ENCODE measurements around the gene ATP5MC2.
"Not testable (repeated sequence)": the region's sequence is repeated elsewhere in the genome, so short reads cannot be mapped to it uniquely, and the experiment has no call there.

The ATP5MC2 gene

GRCh38 chr12:53675701-53676607 is at the start of gene ATP5MC2:
Gene ATP5MC2, minus strand, starts transcription at chr12:53676083. Its CDS starts 3,469 bp downstream, at chr12:53672614.
- Histone ChIP-seq H3K27me3 (ENCODE audit: control insufficient read depth in 2 of 2, insufficient read depth in 2 of 2, low read length in 2 of 2) (peaks cover 0 to 7% of the 10 kb centered on the region in 2 donors), H3K9me3 (ENCODE audit: control insufficient read depth in 2 of 2, low read length in 2 of 2) (no peaks in the 10 kb centered on the region), H3K4me3 (ENCODE audit: low read length in 2 of 2) (peak within 1 kb of the TSS; percentile 96 to 100), H3K27ac (ENCODE audit: low read depth in 2 of 2, low read length in 2 of 2) (peak within 1 kb of the TSS; percentile 92), H3K9ac (ENCODE audit: low read depth in 1 of 2, low read length in 2 of 2) (peak within 1 kb of the TSS; percentile 91), H3K4me1 (ENCODE audit: control insufficient read depth in 2 of 2, insufficient read depth in 2 of 2, low read length in 2 of 2) (peaks cover 16 to 20% of the 10 kb centered on the region in 2 donors), H3K36me3 (ENCODE audit: control insufficient read depth in 2 of 2, insufficient read depth in 2 of 2, low read length in 2 of 2) (peaks cover 12 to 14% of the 10 kb centered on the region in 2 donors)

- no peak overlapping the region for H3K27ac ChIP-seq (ENCODE audit: low read depth in 2 of 2, low read length in 2 of 2)
- H3K4me1 ChIP-seq (ENCODE audit: control insufficient read depth in 2 of 2, insufficient read depth in 2 of 2, low read length in 2 of 2): peaks cover 8 to 13% of the 10 kb centered on the region in 2 donors
- H3K27me3 ChIP-seq (ENCODE audit: control insufficient read depth in 2 of 2, insufficient read depth in 2 of 2, low read length in 2 of 2): no peaks in the 10 kb centered on the region
- no peak overlapping the region for H3K9ac ChIP-seq (ENCODE audit: low read depth in 1 of 2, low read length in 2 of 2)
- no peak overlapping the region for H3K4me3 ChIP-seq (ENCODE audit: low read length in 2 of 2)
- peaks cover 47 to 53% of the 10 kb centered on the region in 2 donors for H3K36me3 ChIP-seq (ENCODE audit: control insufficient read depth in 2 of 2, insufficient read depth in 2 of 2, low read length in 2 of 2)
- no peaks in the 10 kb centered on the region for H3K9me3 ChIP-seq (ENCODE audit: control insufficient read depth in 2 of 2, low read length in 2 of 2)
These were observed 46.7 kb upstream of the ATP5MC2 start for GRCh38 chr12:53722450-53723041.

GRCh38 chr12:53720946-53721345 is 45.1 kb upstream of the ATP5MC2 start:
- peaks cover 2% of the 10 kb centered on the region in 2 donors for H3K4me1 ChIP-seq (ENCODE audit: control insufficient read depth in 2 of 2, insufficient read depth in 2 of 2, low read length in 2 of 2)
- H3K27me3 ChIP-seq (ENCODE audit: control insufficient read depth in 2 of 2, insufficient read depth in 2 of 2, low read length in 2 of 2): no peaks in the 10 kb centered on the region
- H3K27ac ChIP-seq (ENCODE audit: low read depth in 2 of 2, low read length in 2 of 2): no peak overlapping the region
- H3K4me3 ChIP-seq (ENCODE audit: low read length in 2 of 2): no peak overlapping the region
- no peaks in the 10 kb centered on the region for H3K9me3 ChIP-seq (ENCODE audit: control insufficient read depth in 2 of 2, low read length in 2 of 2)
- H3K9ac ChIP-seq (ENCODE audit: low read depth in 1 of 2, low read length in 2 of 2): no peak overlapping the region
- peaks cover 56 to 67% of the 10 kb centered on the region in 2 donors for H3K36me3 ChIP-seq (ENCODE audit: control insufficient read depth in 2 of 2, insufficient read depth in 2 of 2, low read length in 2 of 2)

- Histone ChIP-seq H3K4me3 (ENCODE audit: low read length in 2 of 2) (no peak overlapping the region), H3K9me3 (ENCODE audit: control insufficient read depth in 2 of 2, low read length in 2 of 2) (no peaks in the 10 kb centered on the region), H3K27ac (ENCODE audit: low read depth in 2 of 2, low read length in 2 of 2) (no peak overlapping the region), H3K27me3 (ENCODE audit: control insufficient read depth in 2 of 2, insufficient read depth in 2 of 2, low read length in 2 of 2) (no peaks in the 10 kb centered on the region), H3K4me1 (ENCODE audit: control insufficient read depth in 2 of 2, insufficient read depth in 2 of 2, low read length in 2 of 2) (no peaks in the 10 kb centered on the region), H3K9ac (ENCODE audit: low read depth in 1 of 2, low read length in 2 of 2) (no peak overlapping the region), H3K36me3 (ENCODE audit: control insufficient read depth in 2 of 2, insufficient read depth in 2 of 2, low read length in 2 of 2) (peaks cover 62 to 76% of the 10 kb centered on the region in 2 donors)
These were observed 43.8 kb upstream of the ATP5MC2 start for GRCh38 chr12:53719649-53720048.

- H3K9ac ChIP-seq (ENCODE audit: low read depth in 1 of 2, low read length in 2 of 2); H3K4me1 ChIP-seq (ENCODE audit: control insufficient read depth in 2 of 2, insufficient read depth in 2 of 2, low read length in 2 of 2); H3K27me3 ChIP-seq (ENCODE audit: control insufficient read depth in 2 of 2, insufficient read depth in 2 of 2, low read length in 2 of 2); H3K4me3 ChIP-seq (ENCODE audit: low read length in 2 of 2); H3K9me3 ChIP-seq (ENCODE audit: control insufficient read depth in 2 of 2, low read length in 2 of 2); H3K27ac ChIP-seq (ENCODE audit: low read depth in 2 of 2, low read length in 2 of 2): not testable (repeated sequence)
- peaks cover 60 to 77% of the 10 kb centered on the region in 2 donors for H3K36me3 ChIP-seq (ENCODE audit: control insufficient read depth in 2 of 2, insufficient read depth in 2 of 2, low read length in 2 of 2)
These were observed 42.7 kb upstream of the ATP5MC2 start for GRCh38 chr12:53718567-53718966.

- Histone ChIP-seq H3K4me1 (ENCODE audit: control insufficient read depth in 2 of 2, insufficient read depth in 2 of 2, low read length in 2 of 2) (no peaks in the 10 kb centered on the region), H3K9me3 (ENCODE audit: control insufficient read depth in 2 of 2, low read length in 2 of 2) (no peaks in the 10 kb centered on the region), H3K36me3 (ENCODE audit: control insufficient read depth in 2 of 2, insufficient read depth in 2 of 2, low read length in 2 of 2) (peaks cover 59 to 77% of the 10 kb centered on the region in 2 donors), H3K27ac (ENCODE audit: low read depth in 2 of 2, low read length in 2 of 2) (no peak overlapping the region), H3K27me3 (ENCODE audit: control insufficient read depth in 2 of 2, insufficient read depth in 2 of 2, low read length in 2 of 2) (no peaks in the 10 kb centered on the region), H3K4me3 (ENCODE audit: low read length in 2 of 2) (no peak overlapping the region), H3K9ac (ENCODE audit: low read depth in 1 of 2, low read length in 2 of 2) (no peak overlapping the region)
These were observed 41.4 kb upstream of the ATP5MC2 start for GRCh38 chr12:53717319-53717718.

GRCh38 chr12:53714004-53714403 is 38.1 kb upstream of the ATP5MC2 start:
- Histone ChIP-seq H3K27ac (ENCODE audit: low read depth in 2 of 2, low read length in 2 of 2) (no peak overlapping the region), H3K9me3 (ENCODE audit: control insufficient read depth in 2 of 2, low read length in 2 of 2) (no peaks in the 10 kb centered on the region), H3K9ac (ENCODE audit: low read depth in 1 of 2, low read length in 2 of 2) (no peak overlapping the region), H3K4me3 (ENCODE audit: low read length in 2 of 2) (no peak overlapping the region), H3K27me3 (ENCODE audit: control insufficient read depth in 2 of 2, insufficient read depth in 2 of 2, low read length in 2 of 2) (no peaks in the 10 kb centered on the region), H3K36me3 (ENCODE audit: control insufficient read depth in 2 of 2, insufficient read depth in 2 of 2, low read length in 2 of 2) (peaks cover 40 to 53% of the 10 kb centered on the region in 2 donors), H3K4me1 (ENCODE audit: control insufficient read depth in 2 of 2, insufficient read depth in 2 of 2, low read length in 2 of 2) (no peaks in the 10 kb centered on the region)

GRCh38 chr12:53713516-53713915 is 37.6 kb upstream of the ATP5MC2 start:
- Histone ChIP-seq H3K27me3 (ENCODE audit: control insufficient read depth in 2 of 2, insufficient read depth in 2 of 2, low read length in 2 of 2) (peaks cover 0 to 2% of the 10 kb centered on the region in 2 donors), H3K36me3 (ENCODE audit: control insufficient read depth in 2 of 2, insufficient read depth in 2 of 2, low read length in 2 of 2) (peaks cover 40 to 53% of the 10 kb centered on the region in 2 donors), H3K9me3 (ENCODE audit: control insufficient read depth in 2 of 2, low read length in 2 of 2) (no peaks in the 10 kb centered on the region), H3K4me1 (ENCODE audit: control insufficient read depth in 2 of 2, insufficient read depth in 2 of 2, low read length in 2 of 2) (no peaks in the 10 kb centered on the region), H3K9ac (ENCODE audit: low read depth in 1 of 2, low read length in 2 of 2) (no peak overlapping the region), H3K4me3 (ENCODE audit: low read length in 2 of 2) (no peak overlapping the region), H3K27ac (ENCODE audit: low read depth in 2 of 2, low read length in 2 of 2) (no peak overlapping the region)

- no peaks in the 10 kb centered on the region for H3K9me3 ChIP-seq (ENCODE audit: control insufficient read depth in 2 of 2, low read length in 2 of 2)
- H3K4me3 ChIP-seq (ENCODE audit: low read length in 2 of 2): no peak overlapping the region
- no peak overlapping the region for H3K27ac ChIP-seq (ENCODE audit: low read depth in 2 of 2, low read length in 2 of 2)
- H3K9ac ChIP-seq (ENCODE audit: low read depth in 1 of 2, low read length in 2 of 2): no peak overlapping the region
- peaks cover 40 to 50% of the 10 kb centered on the region in 2 donors for H3K36me3 ChIP-seq (ENCODE audit: control insufficient read depth in 2 of 2, insufficient read depth in 2 of 2, low read length in 2 of 2)
- no peaks in the 10 kb centered on the region for H3K4me1 ChIP-seq (ENCODE audit: control insufficient read depth in 2 of 2, insufficient read depth in 2 of 2, low read length in 2 of 2)
- H3K27me3 ChIP-seq (ENCODE audit: control insufficient read depth in 2 of 2, insufficient read depth in 2 of 2, low read length in 2 of 2): peaks cover 5 to 6% of the 10 kb centered on the region in 2 donors
These were observed 36.3 kb upstream of the ATP5MC2 start for GRCh38 chr12:53712059-53712643.

- Histone ChIP-seq H3K27me3 (ENCODE audit: control insufficient read depth in 2 of 2, insufficient read depth in 2 of 2, low read length in 2 of 2) (peaks cover 6 to 9% of the 10 kb centered on the region in 2 donors), H3K9me3 (ENCODE audit: control insufficient read depth in 2 of 2, low read length in 2 of 2) (no peaks in the 10 kb centered on the region), H3K9ac (ENCODE audit: low read depth in 1 of 2, low read length in 2 of 2) (no peak overlapping the region), H3K4me3 (ENCODE audit: low read length in 2 of 2) (no peak overlapping the region), H3K36me3 (ENCODE audit: control insufficient read depth in 2 of 2, insufficient read depth in 2 of 2, low read length in 2 of 2) (peaks cover 23 to 29% of the 10 kb centered on the region in 2 donors), H3K4me1 (ENCODE audit: control insufficient read depth in 2 of 2, insufficient read depth in 2 of 2, low read length in 2 of 2) (no peaks in the 10 kb centered on the region), H3K27ac (ENCODE audit: low read depth in 2 of 2, low read length in 2 of 2) (no peak overlapping the region)
These were observed 34.2 kb upstream of the ATP5MC2 start for GRCh38 chr12:53710091-53710490.
